GM12874 (cell line): ENCODE results near the gene GPR18.

ENCODE experiments used
- CTCF ChIP-seq: IDR thresholded peaks from 2 replicates; pipeline ENCODE4 v1.5.1; 2011; ENCODE audit warnings: low read depth, mild to moderate bottlenecking, control low read depth, low read length, moderate library complexity; ENCODE audit not compliant: insufficient read depth

Gene GPR18

DNA sequence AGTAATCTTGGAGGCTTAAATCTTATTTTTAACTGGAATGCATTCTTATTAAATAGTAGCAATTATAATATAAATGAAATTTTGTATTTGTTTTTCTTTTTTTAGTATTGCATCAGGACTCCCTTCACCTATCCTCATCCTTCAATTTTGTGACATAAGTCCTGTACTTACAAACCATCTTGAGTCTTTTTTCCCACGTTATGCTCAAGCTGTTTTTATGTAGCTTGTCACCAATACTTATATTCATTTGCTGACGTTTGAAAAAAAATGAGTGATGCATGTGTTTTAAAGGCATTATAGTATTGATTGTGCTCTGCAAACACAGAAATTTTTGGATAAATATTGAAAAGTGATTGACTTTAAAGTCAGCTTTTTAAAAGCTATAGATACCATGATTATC, 888 bp downstream of the GPR18 start:
- TF ChIP-seq CTCF = no peak

DNA sequence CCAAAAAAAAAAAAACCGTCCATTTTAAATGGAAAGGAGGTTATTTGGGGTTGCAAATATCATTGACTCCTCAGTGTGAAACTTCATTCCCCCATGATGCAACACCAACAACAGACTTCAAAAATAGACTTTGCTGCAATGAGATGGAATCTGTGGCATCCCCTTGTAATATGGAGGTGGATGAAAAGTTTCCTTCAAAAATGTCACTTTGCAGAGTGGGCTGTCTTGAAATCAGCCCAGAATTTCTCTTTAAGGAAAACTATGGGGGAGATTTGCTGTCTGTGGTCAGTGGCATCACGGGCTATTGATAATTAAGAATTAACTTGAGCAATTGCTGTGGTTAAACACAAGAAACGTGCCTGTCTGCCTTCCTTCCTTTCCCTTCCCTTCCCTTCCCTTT, 1.5 kb downstream of the GPR18 start:
- no peak for TF ChIP-seq CTCF

DNA sequence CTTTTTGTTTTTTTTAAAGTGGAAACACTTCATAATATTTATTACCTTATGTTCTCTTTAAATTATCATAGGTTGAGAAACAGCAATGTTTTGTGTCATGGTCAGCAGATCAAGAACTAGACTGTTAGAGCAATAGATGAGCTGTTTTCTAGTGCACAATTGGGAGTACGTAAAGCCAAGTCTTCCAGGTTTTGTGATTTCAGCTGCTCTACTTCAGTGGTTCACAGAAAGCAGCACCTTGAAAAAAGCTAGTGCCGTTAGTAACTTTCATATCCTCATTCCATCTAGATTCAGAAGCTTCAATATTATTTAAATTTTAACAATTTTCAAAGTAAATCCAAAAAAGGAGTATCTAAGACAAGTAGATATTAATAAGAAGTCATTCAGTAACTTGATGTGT, 1.9 kb downstream of the GPR18 start:
- TF ChIP-seq CTCF = no peak

- no peak for TF ChIP-seq CTCF
These were observed 2.9 kb downstream of the GPR18 start for GRCh38 chr13:99255271-99255670.

DNA sequence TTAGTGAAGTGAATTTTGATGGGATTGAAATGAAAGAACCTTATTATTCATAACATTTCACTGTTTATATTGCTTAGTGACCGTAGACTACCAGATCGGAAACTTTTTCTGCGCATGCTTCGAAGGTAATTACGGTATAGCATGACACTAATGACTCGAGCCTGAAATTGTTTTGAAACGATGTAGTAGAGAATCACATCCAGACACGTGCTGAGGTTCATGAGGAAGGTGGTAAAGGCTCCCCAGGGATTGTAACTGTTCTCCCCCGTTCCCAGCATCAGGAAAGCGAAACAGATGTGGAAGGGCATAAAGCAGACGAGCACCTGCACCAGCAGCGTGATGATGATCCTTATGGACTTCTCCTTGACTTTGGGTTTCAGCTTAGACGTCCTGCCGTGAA, 3.3 kb downstream of the GPR18 start:
- no peak for TF ChIP-seq CTCF

- TF ChIP-seq CTCF = no peak
These were observed 6.3 kb downstream of the GPR18 start for GRCh38 chr13:99251921-99252320.

- TF ChIP-seq CTCF = no peak
These were observed 7.0 kb downstream of the GPR18 start for GRCh38 chr13:99250982-99251825.
